ENCODE measurements around the gene SSBP3. TPM values are rescaled to one million over a fixed set of nuclear protein-coding genes. Genes with fewer than 3 reads are reported as not detected.

The SSBP3 gene
- total RNA-seq, 1 donor from 2014 or later = 44.0 TPM

GRCh38 chr1:54188291-54188690 lies 217.9 kb downstream of the SSBP3 start:
- intact Hi-C loops (cut with DNase I) = no loop called here
- ATAC-seq (no peak), DNase-seq (no peak)
- Histone ChIP-seq H3K4me1 (no peaks in the 10 kb centered on the region), H3K9me3 (no peaks in the 10 kb centered on the region), H3K36me3 (peaks cover 37% of the 10 kb centered on the region), H3K4me3 (no peak overlapping the region), H3K27ac (no peak overlapping the region), H3K27me3 (ENCODE audit: low read depth) (no peaks in the 10 kb centered on the region)
- TF ChIP-seq CTCF (IDR thresholded peaks at IDR 0.05) = no peak

GRCh38 chr1:54186056-54186455 lies 220.1 kb downstream of the SSBP3 start:
- Histone ChIP-seq H3K27ac (no peak overlapping the region), H3K4me1 (no peaks in the 10 kb centered on the region), H3K9me3 (no peaks in the 10 kb centered on the region), H3K4me3 (no peak overlapping the region), H3K36me3 (peaks cover 27% of the 10 kb centered on the region), H3K27me3 (ENCODE audit: low read depth) (no peaks in the 10 kb centered on the region)
- intact Hi-C loops (cut with DNase I) = no loop called here
- TF ChIP-seq CTCF (IDR thresholded peaks at IDR 0.05) = no peak
- no peak for DNase-seq
- ATAC-seq = no peak

GRCh38 chr1:54180701-54181360 lies 225.4 kb downstream of the SSBP3 start:
- TF ChIP-seq CTCF (IDR thresholded peaks at IDR 0.05) = no peak
- intact Hi-C loops (cut with DNase I) = no loop called here
- Histone ChIP-seq H3K36me3 (peaks cover 12% of the 10 kb centered on the region), H3K9me3 (no peaks in the 10 kb centered on the region), H3K27ac (no peak overlapping the region), H3K4me3 (no peak overlapping the region), H3K4me1 (no peaks in the 10 kb centered on the region), H3K27me3 (ENCODE audit: low read depth) (no peaks in the 10 kb centered on the region)
- DNase-seq (no peak), ATAC-seq (no peak)

GRCh38 chr1:54178296-54179070 lies 227.7 kb downstream of the SSBP3 start:
- H3K27me3 ChIP-seq (ENCODE audit: low read depth) = no peaks in the 10 kb centered on the region
- no peak for ATAC-seq
- H3K36me3 ChIP-seq = peaks cover 9% of the 10 kb centered on the region
- TF ChIP-seq CTCF (IDR thresholded peaks at IDR 0.05) = no peak
- no peaks in the 10 kb centered on the region for H3K4me1 ChIP-seq
- H3K4me3 ChIP-seq = no peak overlapping the region
- intact Hi-C loops (cut with DNase I) = no loop called here
- H3K9me3 ChIP-seq = no peaks in the 10 kb centered on the region
- no peak overlapping the region for H3K27ac ChIP-seq
- no peak for DNase-seq

DNA sequence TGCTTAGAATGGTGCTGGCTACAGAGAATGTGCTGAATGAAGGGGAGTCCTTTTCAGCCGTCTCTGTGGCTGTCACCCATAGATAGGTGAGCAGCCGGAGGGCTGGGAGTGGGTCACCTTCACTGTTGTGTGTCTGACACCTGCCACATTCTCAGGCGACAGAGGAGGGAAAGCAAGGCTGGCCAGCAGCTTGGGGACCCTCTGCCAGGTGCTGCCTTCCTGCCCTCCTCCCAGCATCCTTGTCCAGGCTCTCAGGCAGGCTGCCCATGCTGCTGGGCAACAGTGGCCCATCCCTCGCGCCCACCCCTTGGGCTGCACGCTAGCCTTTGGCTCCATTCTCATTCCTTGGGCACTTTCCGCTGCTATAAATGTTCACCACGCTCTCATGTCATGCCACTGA lies 228.5 kb downstream of the SSBP3 start:
- Histone ChIP-seq H3K27ac (no peak overlapping the region), H3K9me3 (no peaks in the 10 kb centered on the region), H3K4me3 (no peak overlapping the region), H3K36me3 (peaks cover 9% of the 10 kb centered on the region), H3K27me3 (ENCODE audit: low read depth) (no peaks in the 10 kb centered on the region), H3K4me1 (no peaks in the 10 kb centered on the region)
- no peak for TF ChIP-seq CTCF (IDR thresholded peaks at IDR 0.05)
- DNase-seq = no peak
- intact Hi-C loops (cut with DNase I) = no loop called here
- no peak for ATAC-seq

Data from lower lobe of right lung (tissue), 2 donors.